GM21367 (cell line): ENCODE results near the gene OR2T34.
"Not testable (repeated sequence)": the region's sequence is repeated elsewhere in the genome, so short reads cannot be mapped to it uniquely, and the experiment has no call there.

Experiments used
- ATAC-seq: cut with Tn5 transposase; IDR thresholded peaks from one replicate; pipeline ENCODE4 v1.9.1; 2021; ENCODE audit not compliant: unreplicated experiment

Gene OR2T34

GRCh38 chr1:248574657-248575056 lies at the start of gene OR2T34:
TSS of gene OR2T34 (minus strand) at chr1:248574757. CDS start at chr1:248574757, 0 bp downstream.
- ATAC-seq, result not testable (repeated sequence)

- peak; percentile 88 for ATAC-seq
Observed at GRCh38 chr1:248622570-248623001, 48.0 kb upstream of the OR2T34 start.

- no peak for ATAC-seq
Observed at GRCh38 chr1:248621770-248622169, 47.2 kb upstream of the OR2T34 start.

GRCh38 chr1:248618878-248619277 lies 44.3 kb upstream of the OR2T34 start:
- ATAC-seq, result no peak

GRCh38 chr1:248618119-248618518 lies 43.6 kb upstream of the OR2T34 start:
- no peak for ATAC-seq

- ATAC-seq, result no peak
Observed at GRCh38 chr1:248613742-248614141, 39.2 kb upstream of the OR2T34 start.

GRCh38 chr1:248611883-248612414 lies 37.4 kb upstream of the OR2T34 start:
- ATAC-seq, result peak; percentile 55

- ATAC-seq, result no peak
Observed at GRCh38 chr1:248610301-248610700, 35.7 kb upstream of the OR2T34 start.

GRCh38 chr1:248599396-248599795 lies 24.8 kb upstream of the OR2T34 start:
- no peak for ATAC-seq

GRCh38 chr1:248597589-248597988 lies 23.0 kb upstream of the OR2T34 start, which contains the start of gene OR2T10:
TSS of gene OR2T10 (minus strand) at chr1:248597700. CDS start at chr1:248593768, 3,932 bp downstream.
- ATAC-seq, result no peak

GRCh38 chr1:248596615-248597014 lies 22.1 kb upstream of the OR2T34 start:
- no peak for ATAC-seq

- no peak for ATAC-seq
Observed at GRCh38 chr1:248593226-248593625, 18.7 kb upstream of the OR2T34 start.

GRCh38 chr1:248592655-248593054 lies 18.1 kb upstream of the OR2T34 start:
- no peak for ATAC-seq

GRCh38 chr1:248590055-248590454 lies 15.5 kb upstream of the OR2T34 start:
- no peak for ATAC-seq

GRCh38 chr1:248589334-248589733 lies 14.8 kb upstream of the OR2T34 start:
- no peak for ATAC-seq

- ATAC-seq, result no peak
Observed at GRCh38 chr1:248585266-248585665, 10.7 kb upstream of the OR2T34 start.

- ATAC-seq, result no peak
Observed at GRCh38 chr1:248576260-248576980, 1.9 kb upstream of the OR2T34 start.

- ATAC-seq, result not testable (repeated sequence)
Observed at GRCh38 chr1:248573856-248574255, 701 bp downstream of the OR2T34 start.

GRCh38 chr1:248572049-248572448 lies 2.5 kb downstream of the OR2T34 start:
- ATAC-seq, result peak; percentile 98

- ATAC-seq, result not testable (repeated sequence)
Observed at GRCh38 chr1:248570811-248571210, 3.7 kb downstream of the OR2T34 start.

GRCh38 chr1:248569049-248569448 lies 5.5 kb downstream of the OR2T34 start:
- ATAC-seq, result not testable (repeated sequence)

- ATAC-seq, result peak; percentile 71
Observed at GRCh38 chr1:248565530-248566373, 8.8 kb downstream of the OR2T34 start.
